GM18873 (cell line): ENCODE measurements around the gene CIITA.

Experiments
- ATAC-seq: cut with Tn5 transposase; IDR thresholded peaks from one replicate; pipeline ENCODE4 v1.9.1; 2021; ENCODE audit warnings: mild to moderate bottlenecking, moderate library complexity, moderate number of reproducible peaks; ENCODE audit not compliant: unreplicated experiment, low FRiP score

CIITA gene

GRCh38 chr16:10976634-10977033, 99.6 kb downstream of the CIITA start:
- no peak for ATAC-seq

GRCh38 chr16:10978124-10978523, 101.1 kb downstream of the CIITA start:
- no peak for ATAC-seq

- ATAC-seq: no peak
Observed at GRCh38 chr16:10978871-10979446, 102.0 kb downstream of the CIITA start.

GRCh38 chr16:10979717-10980601, 103.0 kb downstream of the CIITA start:
- no peak for ATAC-seq

GRCh38 chr16:10980813-10981212, 103.8 kb downstream of the CIITA start:
- ATAC-seq: no peak

- peak; percentile 65 for ATAC-seq
Observed at GRCh38 chr16:10981697-10982216, 104.8 kb downstream of the CIITA start.

- ATAC-seq: peak; percentile 55
Observed at GRCh38 chr16:10982465-10983150, 105.6 kb downstream of the CIITA start.

- peak; percentile 20 for ATAC-seq
Observed at GRCh38 chr16:10983159-10983558, 106.2 kb downstream of the CIITA start.

GRCh38 chr16:10984509-10984908, 107.5 kb downstream of the CIITA start:
- ATAC-seq: no peak
